Esophagus muscularis mucosa (tissue), 4 donors: ENCODE results near the gene TTC7B. TPM values are rescaled to one million over a fixed set of nuclear protein-coding genes. Genes with fewer than 3 reads are reported as not detected.
A peak's percentile ranks its signal among the peaks of the same experiment; 100 is the strongest.

Experiments used
- DNase-seq: peaks from one replicate; pipeline ENCODE4 v3.0.0-alpha.2; 2017; ENCODE audit errors: extremely low spot score
- H3K27ac ChIP-seq, 4 donors: fragments of 200-600 bp; sonication (generic); replicated peaks in 1 of 4; 1 replicate in 3 of 4; 2 replicates in 1 of 4; pipeline ENCODE4 v1.5.1; 2016 to 2019; ENCODE audit warnings: mild to moderate bottlenecking in 1 of 4
- H3K27me3 ChIP-seq, 4 donors: fragments of 200-600 bp; sonication (generic); one replicate each; pipeline versions ENCODE4 v1.5.1 to v1.6.0; 2016 to 2019
- H3K36me3 ChIP-seq, 4 donors: fragments of 200-600 bp; sonication (generic); one replicate each; pipeline ENCODE4 v1.5.1; 2016 to 2019
- H3K4me1 ChIP-seq, 4 donors: fragments of 200-600 bp; sonication (generic); one replicate each; pipeline ENCODE4 v1.5.1; 2016 to 2019
- H3K4me3 ChIP-seq, 4 donors: fragments of 200-600 bp; sonication (generic); 1 replicate in 2 of 4; 2 replicates in 2 of 4; pipeline ENCODE4 v1.5.1; 2016 to 2019; ENCODE audit warnings: mild to moderate bottlenecking in 4 of 4, moderate library complexity in 1 of 4
- H3K9me3 ChIP-seq, 4 donors: fragments of 200-600 bp; sonication (generic); 1 replicate in 3 of 4; 2 replicates in 1 of 4; pipeline ENCODE4 v1.5.1; 2016 to 2019
- EP300 ChIP-seq: sonication (generic); formaldehyde crosslinking; IDR thresholded peaks from one replicate; pipeline ENCODE4 v1.6.1; 2017; ENCODE audit warnings: antibody characterized with exemption
- POLR2A ChIP-seq: fragments of 450-650 bp; IDR thresholded peaks from one replicate; pipeline ENCODE4 v1.6.1; 2017; ENCODE audit warnings: antibody characterized with exemption, moderate library complexity, mild to moderate bottlenecking, low read depth
- POLR2AphosphoS5 ChIP-seq, 2 donors: sonication (generic); formaldehyde crosslinking; IDR thresholded peaks; one replicate each; pipeline ENCODE4 v1.6.1; 2017; ENCODE audit warnings: antibody characterized with exemption in 2 of 2
- WGBS: methylation state at CpG from one replicate; pipeline ENCODE4 v1.1.5; 2018; 5-methylcytosine and 5-hydroxymethylcytosine counted together
- intact Hi-C: fragments of 100-400 bp; cut with DNase I; formaldehyde crosslinking; loops from one replicate; pipeline ENCODE4 v1.15.1; 2023
- total RNA-seq, 4 donors: library from RNA; depleted of rRNA; stranded (reverse); fragments of >200 nt; gene quantifications; one replicate each; pipeline versions ENCODE4 v1.1.0 to v1.2.1, GENCODE V29; 2016
- TF ChIP-seq, protein P1 (sequence below), 3 experiments: fragments of 200-600 bp in 2 of 3; fragments of 450-650 bp in 1 of 3; sonication (generic) in 2 of 3; IDR thresholded peaks; one replicate each; pipeline ENCODE4 v1.5.1; 2017 to 2019; ENCODE audit warnings: antibody characterized with exemption in 3 of 3, mild to moderate bottlenecking in 2 of 3, moderate library complexity in 1 of 3

TTC7B gene
- total RNA-seq, 4 donors from 2014 or later, result 54.4 to 148 (median 113) TPM

DNA sequence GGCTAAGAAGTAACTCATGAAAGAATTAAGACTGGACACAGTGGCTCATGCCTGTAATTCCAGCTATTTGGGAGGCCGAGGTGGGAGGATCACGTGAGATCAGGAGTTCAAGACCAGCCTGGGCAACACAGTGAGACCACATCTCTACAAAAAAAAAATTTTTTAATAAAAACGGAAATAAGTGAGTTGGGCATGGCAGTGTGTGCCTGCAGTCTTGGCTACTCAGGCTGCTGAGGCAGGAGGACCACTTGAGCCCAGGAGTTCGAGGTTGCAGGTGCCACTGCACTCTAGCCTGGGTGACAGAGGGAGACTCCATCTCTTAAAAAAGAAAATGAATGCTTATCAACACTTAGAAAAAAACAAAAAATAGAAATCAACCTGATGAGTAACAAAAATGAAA, 301.7 kb downstream of the TTC7B start:
- TF ChIP-seq POLR2AphosphoS5 (IDR thresholded peaks at IDR 0.05) (no peak), POLR2A (no peak), EP300 (no peak)
- TF ChIP-seq, protein P1, sequence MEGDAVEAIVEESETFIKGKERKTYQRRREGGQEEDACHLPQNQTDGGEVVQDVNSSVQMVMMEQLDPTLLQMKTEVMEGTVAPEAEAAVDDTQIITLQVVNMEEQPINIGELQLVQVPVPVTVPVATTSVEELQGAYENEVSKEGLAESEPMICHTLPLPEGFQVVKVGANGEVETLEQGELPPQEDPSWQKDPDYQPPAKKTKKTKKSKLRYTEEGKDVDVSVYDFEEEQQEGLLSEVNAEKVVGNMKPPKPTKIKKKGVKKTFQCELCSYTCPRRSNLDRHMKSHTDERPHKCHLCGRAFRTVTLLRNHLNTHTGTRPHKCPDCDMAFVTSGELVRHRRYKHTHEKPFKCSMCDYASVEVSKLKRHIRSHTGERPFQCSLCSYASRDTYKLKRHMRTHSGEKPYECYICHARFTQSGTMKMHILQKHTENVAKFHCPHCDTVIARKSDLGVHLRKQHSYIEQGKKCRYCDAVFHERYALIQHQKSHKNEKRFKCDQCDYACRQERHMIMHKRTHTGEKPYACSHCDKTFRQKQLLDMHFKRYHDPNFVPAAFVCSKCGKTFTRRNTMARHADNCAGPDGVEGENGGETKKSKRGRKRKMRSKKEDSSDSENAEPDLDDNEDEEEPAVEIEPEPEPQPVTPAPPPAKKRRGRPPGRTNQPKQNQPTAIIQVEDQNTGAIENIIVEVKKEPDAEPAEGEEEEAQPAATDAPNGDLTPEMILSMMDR (IDR thresholded peaks at IDR 0.05), result no peak
- intact Hi-C loops, result no loop called here
- no peaks in the 10 kb centered on the region for H3K27me3 ChIP-seq
- H3K27ac ChIP-seq, result peak overlapping the region; percentile 76 to 79 (median 78)
- peaks cover 31 to 73% (median 55%) of the 10 kb centered on the region in 4 donors for H3K4me1 ChIP-seq
- 92% methylated on average over 4 of the region's 4 CpGs for WGBS
- H3K9me3 ChIP-seq, result no peaks in the 10 kb centered on the region
- no peak for DNase-seq
- no peaks in the 10 kb centered on the region for H3K36me3 ChIP-seq
- no peak overlapping the region for H3K4me3 ChIP-seq

DNA sequence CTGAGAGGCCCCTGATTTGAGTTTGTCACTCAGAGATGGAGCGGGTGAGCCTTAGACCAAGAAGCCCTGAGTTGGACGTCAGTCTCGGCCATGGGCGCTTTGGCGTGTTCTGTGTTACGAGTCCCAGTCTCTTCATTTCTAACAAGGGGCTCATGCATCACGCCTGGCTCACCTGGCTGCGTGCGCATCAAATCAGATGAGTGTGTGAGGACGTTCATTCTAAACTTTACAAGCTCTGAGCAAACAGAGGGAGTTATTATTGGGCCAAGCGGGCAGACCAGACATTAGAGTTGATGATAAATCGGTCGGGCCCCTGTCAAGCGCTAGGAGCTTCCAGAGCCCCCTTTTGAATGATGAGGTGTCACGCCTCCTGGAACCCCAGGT, 302.2 kb downstream of the TTC7B start:
- Histone ChIP-seq H3K4me3 (no peak overlapping the region), H3K4me1 (peaks cover 31 to 68% (median 55%) of the 10 kb centered on the region in 4 donors), H3K27me3 (no peaks in the 10 kb centered on the region), H3K27ac (peak overlapping the region; percentile 76 to 79 (median 78)), H3K36me3 (no peaks in the 10 kb centered on the region), H3K9me3 (no peaks in the 10 kb centered on the region)
- DNase-seq, result no peak
- no CpG with 5 or more reads among the region's 15 CpGs for WGBS
- TF ChIP-seq, protein P1 (IDR thresholded peaks at IDR 0.05), result no peak
- TF ChIP-seq POLR2AphosphoS5 (IDR thresholded peaks at IDR 0.05), result no peak
- no peak for TF ChIP-seq POLR2A
- no peak for TF ChIP-seq EP300
- intact Hi-C loops, result no loop called here

DNA sequence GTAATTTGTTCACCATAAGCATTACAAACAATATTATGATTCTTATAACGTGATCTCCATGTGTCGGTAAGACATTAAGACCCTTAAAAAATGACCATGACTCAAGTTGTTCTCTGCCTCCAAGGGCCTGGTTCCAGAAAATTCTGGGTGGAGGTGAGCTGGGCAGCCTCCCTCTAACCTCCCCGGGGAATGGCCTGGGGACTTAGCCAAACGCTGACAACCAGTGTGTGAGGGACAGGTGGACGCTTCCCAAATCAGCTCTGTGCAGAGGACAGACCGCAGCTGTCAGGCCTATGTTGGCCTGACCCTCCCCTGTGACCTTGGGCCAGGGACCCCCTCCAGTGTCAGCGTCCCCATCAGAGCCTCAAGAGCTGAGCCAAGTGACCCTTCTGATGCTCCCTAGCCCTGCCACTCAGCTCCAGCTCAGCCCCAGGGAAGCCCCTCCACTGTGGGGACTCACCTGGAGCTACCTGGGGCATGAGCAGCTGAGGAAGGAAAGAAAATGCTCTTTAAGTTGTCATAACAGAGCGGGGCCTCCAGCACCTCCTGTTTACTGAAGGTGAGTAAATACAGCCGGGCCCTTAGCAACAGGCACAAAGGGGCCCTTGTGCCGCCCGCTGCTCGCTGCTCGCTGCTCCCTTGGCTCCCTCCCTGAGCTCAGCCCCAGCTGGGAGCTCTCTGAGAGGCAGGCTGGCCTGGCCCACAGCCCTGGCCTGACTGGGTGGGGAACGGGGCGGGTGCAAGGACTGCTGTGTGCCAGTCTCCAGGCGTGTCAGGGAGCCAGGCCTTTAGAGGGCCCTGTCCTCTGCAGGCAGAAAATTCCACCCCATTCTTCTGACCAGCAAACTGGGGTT, 302.8 kb downstream of the TTC7B start:
- no peaks in the 10 kb centered on the region for H3K36me3 ChIP-seq
- no peaks in the 10 kb centered on the region for H3K9me3 ChIP-seq
- no peak for DNase-seq
- intact Hi-C loops, result no loop called here
- H3K4me1 ChIP-seq, result peaks cover 27 to 62% (median 50%) of the 10 kb centered on the region in 4 donors
- H3K4me3 ChIP-seq, result no peak overlapping the region
- no peaks in the 10 kb centered on the region for H3K27me3 ChIP-seq
- WGBS, result 31% methylated on average over 4 of the region's 16 CpGs
- H3K27ac ChIP-seq, result peak overlapping the region; percentile 76 to 79 (median 78)
- no peak for TF ChIP-seq POLR2A
- TF ChIP-seq, protein P1 (IDR thresholded peaks at IDR 0.05), result no peak
- no peak for TF ChIP-seq EP300
- TF ChIP-seq POLR2AphosphoS5 (IDR thresholded peaks at IDR 0.05), result peak; percentile 51 to 63

DNA sequence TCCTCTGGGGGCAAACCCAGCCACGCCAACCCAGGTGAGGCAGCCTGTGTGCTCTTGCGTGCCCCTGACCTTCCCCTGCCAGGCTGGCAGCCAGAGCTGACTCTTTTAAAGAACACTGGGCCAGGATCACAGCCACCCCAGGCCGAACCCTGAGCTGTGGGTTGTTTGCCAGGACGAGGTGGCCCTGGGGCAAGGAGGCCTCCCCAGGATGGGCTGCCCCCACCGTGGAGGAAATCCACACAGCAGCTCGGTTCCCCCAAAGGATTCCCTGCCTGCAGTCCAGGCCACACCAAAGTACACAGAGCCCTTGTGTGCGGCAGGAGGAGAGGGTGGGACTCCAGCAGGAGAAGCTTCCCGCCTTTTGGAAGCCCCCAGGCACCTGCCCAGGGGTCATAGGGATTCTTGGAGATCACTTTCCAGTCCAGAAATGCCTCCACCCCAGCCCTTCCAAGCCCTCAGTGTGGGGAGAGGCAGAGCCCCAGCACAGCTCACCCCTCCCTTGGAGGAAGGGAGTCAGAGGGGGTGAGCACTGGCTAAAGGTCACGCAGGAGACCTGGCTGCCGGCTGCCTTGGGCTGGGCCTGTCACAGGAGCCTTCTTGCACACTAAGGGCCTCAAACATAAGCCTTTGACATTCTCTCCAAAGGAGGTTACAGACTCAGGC, 303.8 kb downstream of the TTC7B start:
- H3K36me3 ChIP-seq, result no peaks in the 10 kb centered on the region
- intact Hi-C loops, result no loop called here
- H3K9me3 ChIP-seq, result no peaks in the 10 kb centered on the region
- no peak overlapping the region for H3K4me3 ChIP-seq
- H3K27me3 ChIP-seq, result no peaks in the 10 kb centered on the region
- WGBS, result no CpG with 5 or more reads among the region's 10 CpGs
- TF ChIP-seq EP300 (no peak), POLR2A (no peak), POLR2AphosphoS5 (IDR thresholded peaks at IDR 0.05) (no peak)
- TF ChIP-seq, protein P1 (IDR thresholded peaks at IDR 0.05), result no peak
- no peak for DNase-seq
- peak overlapping the region; percentile 76 to 79 (median 78) for H3K27ac ChIP-seq
- H3K4me1 ChIP-seq, result peaks cover 24 to 53% (median 40%) of the 10 kb centered on the region in 4 donors
